Activated T-cell treated with anti-CD3 and anti-CD28 coated beads, Interleukin-2, amount 50 U/mL, for 1 hour (primary cell): ENCODE data around the gene GAK.

ENCODE experiments used
- DNase-seq: peaks from one replicate; pipeline ENCODE4 v3.0.0-alpha.2; 2020

The GAK gene

GRCh38 chr4:906339-907102 is 25.6 kb downstream of the GAK start:
- no peak for DNase-seq

GRCh38 chr4:905485-906338 is 26.4 kb downstream of the GAK start:
- DNase-seq: no peak

DNA sequence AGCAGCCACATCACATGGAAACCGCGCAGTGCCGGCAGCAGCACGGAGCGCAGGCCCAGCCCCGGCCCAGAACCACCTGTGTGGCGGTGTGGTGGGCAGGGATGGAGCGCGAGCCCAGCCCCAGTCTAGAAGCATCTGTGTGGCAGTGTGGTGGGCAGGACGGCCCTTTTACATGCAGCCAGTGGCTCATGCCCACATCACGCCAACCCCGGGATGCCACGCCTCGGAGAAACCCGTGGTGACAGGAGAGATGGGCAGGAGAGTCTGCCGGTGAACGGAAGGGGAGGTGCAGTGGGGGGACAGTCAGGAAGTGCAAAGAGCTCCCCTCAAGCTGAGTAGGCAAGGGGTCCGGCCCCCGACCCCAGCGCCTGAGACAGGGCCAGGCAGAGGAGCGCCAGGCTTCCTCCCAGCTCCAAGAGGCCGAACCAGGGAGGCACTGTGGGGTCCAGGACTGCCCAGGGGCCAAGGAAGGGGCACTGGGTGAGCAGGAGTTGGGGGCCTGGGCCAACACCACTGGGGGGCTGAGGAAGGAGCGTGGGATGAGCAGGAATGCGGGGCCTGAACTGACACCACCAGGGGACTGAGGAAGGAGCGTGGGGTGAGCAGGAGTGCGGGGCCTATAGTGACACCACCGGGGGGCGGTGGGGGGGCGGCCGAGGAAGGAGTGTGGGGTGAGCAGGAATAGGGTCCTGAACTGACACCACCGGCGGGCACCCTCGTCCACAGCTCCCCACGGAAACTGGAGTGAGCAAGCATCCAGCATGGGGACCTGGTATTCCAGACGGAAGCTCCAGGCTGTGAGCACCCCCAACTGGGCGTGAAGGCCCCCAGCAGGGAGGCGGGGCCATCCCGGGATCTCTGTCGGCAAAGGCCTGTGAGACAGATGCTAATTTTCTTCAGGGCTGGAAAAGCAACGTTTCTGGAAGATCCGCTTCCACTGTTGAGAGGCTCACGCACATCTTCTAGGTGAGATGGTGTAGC is 28.8 kb downstream of the GAK start:
- DNase-seq: no peak

DNA sequence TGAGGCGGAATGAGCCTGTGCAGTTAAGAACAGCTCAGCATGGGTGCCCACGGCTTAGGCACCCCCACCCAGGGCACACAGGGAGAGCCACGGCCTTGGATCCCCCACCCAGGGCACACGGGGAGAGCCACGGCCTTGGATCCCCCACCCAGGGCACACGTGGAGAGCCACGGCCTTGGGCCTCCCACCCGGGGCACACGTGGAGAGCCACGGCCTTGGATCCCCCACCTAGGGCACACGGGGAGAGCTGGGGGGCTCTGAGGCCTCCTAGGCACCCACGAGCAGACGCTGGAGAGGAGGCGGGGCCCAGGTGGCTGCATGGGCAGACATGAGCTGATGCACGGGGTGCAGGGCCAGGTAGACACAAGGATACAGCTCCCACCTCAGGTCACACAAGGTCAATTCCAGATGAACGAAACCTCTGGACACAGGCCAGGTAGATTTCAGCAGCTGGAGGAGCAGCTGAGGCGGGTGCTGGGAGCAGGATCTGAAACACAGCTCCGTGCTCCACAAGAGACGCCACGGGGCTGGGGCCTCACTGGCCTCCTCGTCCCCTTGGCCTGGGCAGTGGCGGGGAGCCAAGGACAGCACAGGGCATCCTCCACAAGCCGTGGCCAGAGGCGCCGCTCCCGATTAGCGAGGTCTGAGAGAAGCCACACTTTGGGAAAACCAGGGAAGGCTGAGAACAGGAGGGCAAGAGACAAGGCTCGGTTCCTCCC is 30.8 kb downstream of the GAK start:
- DNase-seq: no peak

DNA sequence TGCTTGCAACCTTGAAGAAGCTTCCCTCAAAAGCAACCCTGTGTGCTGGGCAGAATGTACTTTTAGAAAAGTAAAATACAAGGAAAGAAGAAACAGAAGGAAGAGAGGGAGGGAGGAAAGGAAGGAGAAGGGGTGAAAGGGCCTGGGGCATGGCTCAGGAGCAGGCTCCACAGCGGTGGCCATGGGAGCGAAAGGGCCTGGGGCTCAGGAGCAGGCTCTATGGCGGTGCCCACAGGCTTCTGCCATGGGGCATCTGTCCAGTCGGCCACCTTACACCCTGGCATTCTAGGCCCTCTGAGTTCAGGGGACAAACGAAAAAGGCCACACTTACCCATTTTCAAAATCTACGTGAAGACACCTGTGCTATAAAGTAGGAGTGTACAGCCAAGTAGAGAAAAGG is 31.4 kb downstream of the GAK start:
- DNase-seq: no peak

- DNase-seq: no peak
These were observed 32.0 kb downstream of the GAK start for GRCh38 chr4:900073-900472.

DNA sequence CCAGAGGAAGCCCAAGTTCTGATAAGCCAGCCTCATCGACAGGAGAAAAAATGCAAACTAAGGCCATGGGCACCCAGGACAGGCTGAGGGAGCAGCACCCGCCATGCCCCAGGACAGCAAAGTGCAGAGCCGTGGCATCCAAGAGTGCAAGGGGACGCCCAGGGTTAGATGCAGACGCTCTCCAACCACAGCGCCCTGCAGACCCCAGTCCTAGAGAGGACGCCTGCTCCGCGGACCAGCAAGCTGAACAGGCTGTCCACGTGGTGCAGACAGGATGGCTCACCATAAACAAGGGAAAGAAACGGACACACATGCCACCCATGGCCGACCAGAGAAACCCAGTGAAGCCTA is 32.6 kb downstream of the GAK start:
- no peak for DNase-seq

DNA sequence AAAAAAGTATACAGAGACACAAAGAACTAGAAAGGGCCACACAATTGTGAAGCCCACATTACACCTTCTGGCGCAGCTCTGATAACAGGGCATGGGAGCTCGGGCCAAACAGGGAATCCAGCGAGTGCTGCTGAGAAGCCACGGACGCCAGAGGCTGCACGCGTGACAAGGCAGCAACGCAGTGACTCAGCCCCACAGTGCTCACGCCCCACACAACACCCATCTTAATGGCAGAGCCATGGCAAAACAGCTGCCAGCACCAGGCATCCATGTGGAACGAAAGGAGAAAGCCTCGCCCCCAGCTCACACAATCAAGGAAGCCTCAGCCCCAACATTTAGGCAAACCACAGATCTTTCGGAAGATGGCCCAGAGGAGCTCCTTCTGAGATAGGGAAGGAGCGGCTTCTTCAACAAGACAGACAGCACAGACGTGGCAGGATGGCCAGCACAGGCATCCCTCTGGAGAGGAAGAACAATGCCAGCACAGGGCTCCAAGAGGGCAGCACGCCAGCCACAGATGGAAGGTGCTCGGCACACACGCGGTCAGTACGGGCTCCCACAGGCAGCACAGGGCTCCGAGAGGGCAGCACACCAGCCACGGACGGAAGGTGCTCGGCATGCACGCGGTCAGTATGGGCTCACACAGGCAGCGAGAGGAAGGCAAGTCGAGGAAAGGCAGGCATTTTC is 33.1 kb downstream of the GAK start:
- no peak for DNase-seq

DNA sequence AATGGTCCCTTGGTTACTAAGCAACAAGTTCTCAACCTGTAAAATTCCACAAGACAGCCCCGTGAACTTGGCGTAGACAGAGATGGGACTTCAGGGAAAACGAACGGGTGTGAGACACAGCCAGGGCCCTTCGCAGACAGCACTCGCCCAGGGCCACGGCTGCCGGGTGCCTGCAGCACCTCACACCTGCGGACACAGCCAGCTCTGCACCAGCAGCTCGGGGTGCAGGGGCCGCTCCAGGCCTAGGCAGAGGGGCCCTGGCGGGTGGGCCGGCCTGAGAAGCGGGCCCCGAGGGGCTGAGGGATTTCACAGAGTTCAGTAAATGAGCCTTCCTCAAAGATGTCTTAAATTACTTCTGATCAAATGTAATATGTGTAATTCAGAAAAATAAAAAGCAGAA is 34.0 kb downstream of the GAK start:
- no peak for DNase-seq

- no peak for DNase-seq
These were observed 35.5 kb downstream of the GAK start for GRCh38 chr4:896630-897029.

DNA sequence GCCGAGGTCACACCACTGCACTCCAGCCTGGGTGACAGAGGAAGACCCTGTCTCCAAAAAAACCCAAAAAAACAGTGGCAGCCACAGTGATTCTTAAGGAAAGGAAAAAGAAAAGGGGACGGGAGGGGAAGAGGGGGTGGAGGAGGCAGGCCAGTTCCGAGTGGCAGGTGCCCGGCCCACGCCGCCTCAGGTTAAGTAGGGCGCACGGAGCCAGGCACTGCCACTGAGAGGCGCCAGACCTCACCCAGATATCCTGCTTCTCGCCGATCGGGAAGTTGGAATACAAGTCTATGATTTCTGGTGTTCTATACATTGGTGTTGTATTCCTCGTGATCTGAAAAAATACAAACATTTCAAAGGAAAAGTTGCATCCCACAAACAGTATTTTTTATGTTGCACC is 35.9 kb downstream of the GAK start:
- DNase-seq: no peak

GRCh38 chr4:895596-895995 is 36.5 kb downstream of the GAK start:
- no peak for DNase-seq

DNA sequence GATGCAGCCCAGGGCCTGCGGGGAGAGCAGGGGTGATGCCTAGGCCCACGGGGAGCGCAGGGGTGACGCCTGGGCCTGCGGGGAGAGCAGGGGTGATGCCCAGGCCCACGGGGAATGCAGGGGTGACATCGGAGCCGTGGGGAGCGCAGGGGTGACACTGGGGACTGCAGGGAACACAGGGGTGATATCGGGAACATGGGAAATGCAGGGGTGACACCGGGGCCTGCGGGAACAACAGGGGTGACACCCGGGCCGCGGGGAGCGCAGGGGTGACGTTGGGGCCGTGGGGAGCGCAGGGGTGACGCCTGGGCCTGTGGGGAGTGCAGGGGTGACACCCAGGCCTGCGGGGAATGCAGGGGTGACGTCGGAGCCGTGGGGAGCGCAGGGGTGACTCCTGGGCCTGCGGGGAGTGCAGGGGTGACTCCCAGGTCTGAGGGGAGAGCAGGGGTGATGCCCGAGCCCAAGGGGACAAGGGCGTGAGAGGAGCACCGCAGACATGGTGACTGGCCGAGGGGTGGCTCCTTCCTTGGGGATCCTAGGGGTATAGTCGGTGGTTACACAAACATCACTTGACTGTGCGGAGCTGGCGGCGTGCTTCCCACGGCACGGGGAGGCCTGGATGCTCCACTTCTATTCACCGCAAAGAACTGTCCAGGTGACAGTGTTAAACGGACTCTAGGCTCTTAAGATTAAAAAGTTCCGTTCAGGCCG is 38.0 kb downstream of the GAK start:
- no peak for DNase-seq

GRCh38 chr4:893276-893994 is 38.7 kb downstream of the GAK start:
- DNase-seq: no peak

- no peak for DNase-seq
These were observed 39.3 kb downstream of the GAK start for GRCh38 chr4:892780-893179.

GRCh38 chr4:891747-892146 is 40.4 kb downstream of the GAK start:
- no peak for DNase-seq

DNA sequence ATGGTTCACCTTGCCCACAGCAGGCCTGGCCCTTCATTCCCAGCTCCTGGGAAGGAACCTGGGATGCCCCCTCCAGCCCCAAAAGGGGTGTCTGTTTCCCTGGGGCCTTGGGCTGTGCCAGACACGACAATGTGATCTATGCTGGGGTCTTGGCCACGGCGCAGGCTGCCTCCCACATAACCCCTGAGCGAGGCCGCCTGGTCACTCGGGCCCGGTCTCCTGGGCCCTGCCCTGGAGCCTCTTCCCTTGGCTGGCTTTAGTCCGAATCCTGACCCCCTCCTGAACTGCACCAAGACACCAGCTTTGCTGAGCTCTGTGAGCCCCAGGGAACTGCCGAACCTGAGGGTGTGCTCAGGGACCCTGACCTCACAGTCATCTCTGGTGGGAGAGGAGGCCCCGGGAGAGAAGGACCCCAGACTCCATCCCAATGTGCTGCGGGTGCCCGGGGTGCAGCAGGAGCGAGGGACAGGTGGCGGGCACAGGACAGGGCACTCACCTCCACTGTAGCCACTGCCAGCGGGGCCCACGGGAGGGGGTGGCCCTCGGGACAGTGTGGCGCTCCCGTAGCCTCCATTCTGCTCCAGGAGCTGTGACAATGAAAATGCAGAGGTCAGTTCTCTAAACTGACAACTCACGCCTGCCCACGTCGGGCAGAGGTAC is 42.0 kb downstream of the GAK start:
- no peak for DNase-seq

DNA sequence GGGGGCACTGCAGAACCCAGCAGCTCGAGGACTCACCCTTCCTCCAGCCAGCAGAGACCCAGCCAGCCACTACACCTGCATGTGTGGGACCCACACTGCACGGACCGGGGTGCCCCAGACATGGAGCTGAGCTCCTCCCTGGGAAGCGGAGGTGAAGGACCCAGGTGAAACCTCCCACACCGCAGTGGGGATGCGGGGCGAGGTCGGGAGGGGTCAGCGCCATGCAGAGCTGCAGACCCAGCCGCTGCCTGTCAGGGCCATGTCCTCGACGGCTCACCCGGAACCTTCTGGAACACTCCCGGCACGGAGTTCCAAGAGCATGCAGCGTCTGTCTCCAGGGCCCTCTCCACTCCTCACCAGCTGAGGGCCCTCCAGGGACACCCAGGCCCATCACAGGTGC is 42.6 kb downstream of the GAK start:
- no peak for DNase-seq

DNA sequence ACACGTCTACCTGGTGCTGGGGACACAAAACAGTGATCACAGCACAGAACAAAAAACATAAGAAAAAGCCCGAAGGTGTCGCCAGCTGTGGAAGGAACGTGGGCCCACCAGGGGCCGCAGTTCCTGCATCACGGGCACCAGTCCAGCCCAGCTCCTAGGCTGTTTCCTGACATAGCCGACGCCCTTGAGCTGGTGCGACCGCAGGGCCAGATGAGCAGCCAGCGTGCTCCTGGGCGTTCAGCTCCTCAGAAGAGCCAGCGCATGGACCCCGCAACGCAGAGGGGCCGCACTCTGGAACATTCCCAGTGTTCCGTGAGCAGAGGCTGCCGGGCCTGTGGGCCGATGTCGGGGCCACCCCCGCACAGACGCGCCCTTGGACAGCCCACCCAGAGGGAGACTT is 44.1 kb downstream of the GAK start:
- no peak for DNase-seq
